Kidney (tissue), 14 donors: ENCODE results near the gene SLC1A2. TPM values are rescaled to one million over a fixed set of nuclear protein-coding genes. Genes with fewer than 3 reads are reported as not detected.

ENCODE experiments used
- DNase-seq, 5 donors: peaks; one replicate each; pipeline ENCODE4 v3.0.0-alpha.2; 2013 to 2020
- FAIRE-seq: peaks from 2 replicates; lab custom pipeline; 2012; peaks lifted over from hg19 to GRCh38; lab: Jason Lieb, UNC
- H3K27ac ChIP-seq, 2 donors: one replicate each; pipeline ENCODE4 v1.7.0; 2013; ENCODE audit warnings: low read depth in 2 of 2, low read length in 2 of 2, inconsistent platforms in 1 of 2
- H3K27me3 ChIP-seq: one replicate; pipeline ENCODE4 v1.7.1; 2013; ENCODE audit warnings: low read length, inconsistent platforms; ENCODE audit not compliant: control insufficient read depth, insufficient read depth
- H3K36me3 ChIP-seq, 3 donors: one replicate each; pipeline versions ENCODE4 v1.7.0 to v1.7.1; 2013; ENCODE audit warnings: low read length in 3 of 3, control low read depth in 1 of 3, inconsistent platforms in 1 of 3; ENCODE audit not compliant: insufficient read depth in 3 of 3, control insufficient read depth in 2 of 3
- H3K4me1 ChIP-seq, 3 donors: one replicate each; pipeline versions ENCODE4 v1.7.0 to v1.7.1; 2013; ENCODE audit warnings: low read length in 3 of 3, inconsistent platforms in 1 of 3, low read depth in 1 of 3; ENCODE audit not compliant: control insufficient read depth in 2 of 3, insufficient read depth in 2 of 3
- H3K4me3 ChIP-seq, 3 donors: one replicate each; pipeline versions ENCODE4 v1.7.0 to v1.8.1; 2013; ENCODE audit warnings: low read length in 3 of 3, control low read depth in 1 of 3, inconsistent platforms in 1 of 3
- H3K9ac ChIP-seq, 3 donors: one replicate each; pipeline versions ENCODE4 v1.7.0 to v1.7.1; 2013; ENCODE audit warnings: low read length in 3 of 3, control low read depth in 1 of 3, inconsistent platforms in 1 of 3
- H3K9me3 ChIP-seq, 3 donors: one replicate each; pipeline versions ENCODE4 v1.7.0 to v1.7.1; 2013; ENCODE audit warnings: low read length in 3 of 3, control low read depth in 1 of 3, inconsistent platforms in 1 of 3; ENCODE audit not compliant: control insufficient read depth in 2 of 3, insufficient read depth in 1 of 3
- CTCF ChIP-seq: IDR thresholded peaks from 3 replicates; pipeline ENCODE4 v1.5.1; 2012; ENCODE audit warnings: mild to moderate bottlenecking, moderate library complexity, borderline replicate concordance; ENCODE audit not compliant: insufficient read depth; ENCODE audit errors: extremely low read depth
- intact Hi-C: fragments of 100-400 bp; cut with DNase I; formaldehyde crosslinking; loops from one replicate; pipeline ENCODE4 v1.11.1; 2022
- polyA plus RNA-seq: library from polyadenylated mRNA; stranded (reverse); fragments of 350-450 nt; fragmentation: Illumina TruSeq; extraction: RNeasy Lipid Tissue Mini Kit (QIAGEN cat#74804); gene quantifications from one replicate; pipeline ENCODE4 v1.2.3, GENCODE V29; 2014; ENCODE audit warnings: low read depth, low replicate concordance; ENCODE audit not compliant: insufficient read depth
- total RNA-seq: library from RNA; stranded (reverse); fragmentation: NEBNext Ultra II Directional; extraction: Animal tissue kit (Norgen Biotek cat#: 25700); gene quantifications from one replicate; pipeline ENCODE4 v1.2.1, GENCODE V29; 2021
- donor health status: control.
- donor health status: control.
- donor health status: control.
- donor health status: control.
- donor health status: control.
- donor health status: DM: yes; HTN: yes; CAD: no.
- donor health status: Normal renal cell carcinoma (clear cell type).

Gene SLC1A2
- total and polyA plus RNA-seq, 2 donors from 2014 or later: 0.11 to 0.28 TPM

DNA sequence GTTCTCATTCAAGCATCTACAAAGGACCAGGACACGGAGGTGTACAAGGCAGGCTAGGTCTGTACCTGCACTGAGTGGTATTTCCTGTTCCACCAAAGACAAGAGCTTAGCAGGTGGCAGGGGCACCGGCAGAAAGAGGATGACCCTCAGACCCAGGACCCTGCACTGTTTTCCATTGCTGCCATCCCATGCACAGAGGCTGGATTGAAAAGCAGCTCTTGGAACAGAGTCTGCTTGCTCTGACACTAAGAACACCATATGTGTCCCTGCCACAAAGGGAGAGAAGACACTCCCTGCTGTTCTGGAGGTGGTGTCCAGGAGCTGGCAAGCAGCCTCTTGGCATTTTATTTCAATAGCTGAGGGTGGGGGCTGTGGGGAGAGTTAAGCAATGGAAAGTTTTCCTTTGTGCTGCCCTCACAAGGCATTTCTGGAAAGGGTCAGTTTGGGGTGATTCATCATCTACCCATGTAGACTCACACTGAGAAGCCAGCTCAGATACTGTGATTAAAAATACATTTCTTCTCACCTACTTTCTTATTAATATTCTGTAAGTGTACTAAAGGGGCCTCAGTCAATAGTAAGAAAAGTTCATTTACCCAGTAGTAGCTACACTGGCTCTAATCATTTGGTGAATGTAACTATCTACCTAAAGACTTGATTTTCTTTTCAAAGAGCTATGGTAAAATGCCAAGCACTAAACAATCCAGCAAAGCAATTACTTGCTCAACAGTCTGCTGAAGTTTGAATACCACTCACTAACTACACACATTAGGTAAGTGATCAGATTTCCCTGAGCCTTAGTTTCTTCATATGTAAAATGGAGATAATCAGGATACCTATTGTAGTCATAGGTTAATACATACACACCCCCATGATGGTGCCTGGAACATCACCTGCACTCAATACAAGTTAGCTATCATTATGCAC is 55.2 kb downstream of the SLC1A2 start:
- H3K4me1 ChIP-seq: peaks cover 0 to 5% (median 0%) of the 10 kb centered on the region in 3 donors
- no peaks in the 10 kb centered on the region for H3K36me3 ChIP-seq
- no peaks in the 10 kb centered on the region for H3K9me3 ChIP-seq
- H3K27ac ChIP-seq: no peak overlapping the region
- TF ChIP-seq CTCF: no peak
- no peak overlapping the region for H3K9ac ChIP-seq
- no peaks in the 10 kb centered on the region for H3K27me3 ChIP-seq
- no peak overlapping the region for H3K4me3 ChIP-seq
- peak in 1 of 5 donors; percentile 78 for DNase-seq
- no peak for FAIRE-seq
- intact Hi-C loops: no loop called here

- Histone ChIP-seq H3K9me3 (no peaks in the 10 kb centered on the region), H3K4me3 (no peak overlapping the region), H3K36me3 (no peaks in the 10 kb centered on the region), H3K9ac (no peak overlapping the region), H3K27me3 (no peaks in the 10 kb centered on the region), H3K27ac (no peak overlapping the region), H3K4me1 (peaks cover 0 to 5% (median 0%) of the 10 kb centered on the region in 3 donors)
- intact Hi-C loops: no loop called here
- no peak for TF ChIP-seq CTCF
- no peak for DNase-seq
- no peak for FAIRE-seq
Observed at GRCh38 chr11:35363246-35363801, 56.0 kb downstream of the SLC1A2 start.

DNA sequence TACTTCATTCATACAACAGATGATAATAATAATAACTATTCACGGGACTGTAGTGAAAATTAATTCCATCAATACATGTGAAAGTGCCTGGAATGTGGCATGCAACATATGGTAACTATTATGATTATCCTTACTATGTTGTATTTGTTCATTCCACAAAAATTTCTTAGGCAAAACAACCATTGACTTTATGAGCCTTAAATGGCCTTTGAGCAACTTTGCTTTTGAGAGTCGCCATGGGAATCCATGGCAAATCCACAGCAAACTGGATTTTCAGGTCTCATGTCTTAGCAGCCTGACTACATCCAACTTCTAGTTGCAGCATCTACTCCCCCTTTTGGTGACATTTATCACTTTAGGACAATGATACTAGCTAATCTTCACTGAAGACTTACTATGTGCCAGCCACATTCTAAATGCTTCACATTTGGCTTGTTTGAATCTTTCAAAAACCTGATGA is 56.8 kb downstream of the SLC1A2 start:
- no peak for TF ChIP-seq CTCF
- Histone ChIP-seq H3K4me1 (peaks cover 0 to 5% (median 0%) of the 10 kb centered on the region in 3 donors), H3K27ac (no peak overlapping the region), H3K9me3 (no peaks in the 10 kb centered on the region), H3K27me3 (no peaks in the 10 kb centered on the region), H3K36me3 (no peaks in the 10 kb centered on the region), H3K4me3 (no peak overlapping the region), H3K9ac (no peak overlapping the region)
- FAIRE-seq (no peak), DNase-seq (no peak)
- intact Hi-C loops: no loop called here
